Glutamatergic neuron (in vitro differentiated cells): ENCODE results near the gene MLC1. TPM values are rescaled to one million over a fixed set of nuclear protein-coding genes. Genes with fewer than 3 reads are reported as not detected.

Experiments
- DNase-seq: peaks from one replicate; pipeline ENCODE4 v3.0.0; 2022
- H3K27ac Mint-ChIP-seq: one replicate; pipeline ENCODE4 v1.8.0; 2020; ENCODE audit warnings: mild to moderate bottlenecking, mixed read lengths, inconsistent platforms; ENCODE audit not compliant: unreplicated experiment
- H3K27me3 Mint-ChIP-seq: one replicate; pipeline ENCODE4 v1.8.0; 2020; ENCODE audit warnings: mild to moderate bottlenecking, moderate library complexity, mixed read lengths, inconsistent platforms; ENCODE audit not compliant: unreplicated experiment
- H3K36me3 Mint-ChIP-seq: one replicate; pipeline ENCODE4 v1.8.0; 2020; ENCODE audit warnings: mild to moderate bottlenecking, mixed read lengths, inconsistent platforms; ENCODE audit not compliant: unreplicated experiment
- H3K4me1 Mint-ChIP-seq: one replicate; pipeline ENCODE4 v1.8.0; 2020; ENCODE audit warnings: mild to moderate bottlenecking, low read depth, mixed read lengths, inconsistent platforms; ENCODE audit not compliant: unreplicated experiment
- H3K4me3 Mint-ChIP-seq: one replicate; pipeline ENCODE4 v1.8.0; 2020; ENCODE audit warnings: mild to moderate bottlenecking, mixed read lengths, inconsistent platforms; ENCODE audit not compliant: unreplicated experiment
- H3K9me3 Mint-ChIP-seq: one replicate; pipeline ENCODE4 v1.8.0; 2020; ENCODE audit warnings: mild to moderate bottlenecking, moderate library complexity, mixed read lengths, inconsistent platforms; ENCODE audit not compliant: unreplicated experiment
- total RNA-seq: library from RNA; stranded (reverse); fragmentation: NEBNext Ultra II Directional; extraction: Animal tissue kit (Norgen Biotek cat#: 25700); gene quantifications from one replicate; pipeline ENCODE4 v1.2.1, GENCODE V29; 2021; ENCODE audit not compliant: unreplicated experiment
- TF ChIP-seq, protein P1 (sequence below): fragments of 200-600 bp; sonication (generic); IDR thresholded peaks from one replicate; pipeline ENCODE4 v1.5.0; 2021; ENCODE audit not compliant: partially characterized antibody, unreplicated experiment

Gene MLC1
- total RNA-seq, 1 donor from 2014 or later = not detected

DNA sequence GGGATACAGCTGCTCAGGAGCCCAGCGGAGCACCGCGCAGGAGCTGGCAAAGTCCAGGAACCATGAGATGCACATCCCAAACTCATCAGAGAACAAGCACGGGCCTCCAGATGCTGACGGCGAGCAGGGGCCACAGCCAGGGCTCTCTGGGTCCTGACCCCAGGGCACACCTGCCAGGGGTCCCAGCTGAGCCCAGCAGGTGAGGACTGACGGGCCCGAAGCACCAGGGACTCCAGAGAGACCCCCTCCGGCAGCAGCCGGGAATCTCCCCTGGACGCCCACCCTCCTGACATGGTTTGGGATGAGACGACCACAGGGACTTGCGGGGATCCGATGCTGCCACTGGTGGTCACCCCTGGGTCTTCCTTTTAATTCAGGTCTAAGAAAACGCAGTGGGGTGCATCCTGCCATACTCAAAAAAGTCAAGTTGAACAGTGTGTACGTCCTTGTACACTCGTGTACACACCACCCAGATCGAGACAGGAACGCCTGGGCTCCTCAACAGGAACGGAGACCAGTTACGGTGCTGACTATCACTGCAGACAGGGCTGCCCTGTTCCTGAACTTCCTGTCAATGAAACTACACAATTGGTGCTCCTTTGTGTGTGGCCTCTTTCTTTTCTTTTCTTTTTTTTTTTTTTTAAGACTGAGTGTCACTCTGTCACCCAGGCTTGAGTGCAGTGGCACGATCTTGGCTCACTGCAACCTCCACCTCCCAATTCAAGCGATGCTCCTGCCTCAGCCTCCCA lies 49.1 kb downstream of the MLC1 start:
- TF ChIP-seq, protein P1, sequence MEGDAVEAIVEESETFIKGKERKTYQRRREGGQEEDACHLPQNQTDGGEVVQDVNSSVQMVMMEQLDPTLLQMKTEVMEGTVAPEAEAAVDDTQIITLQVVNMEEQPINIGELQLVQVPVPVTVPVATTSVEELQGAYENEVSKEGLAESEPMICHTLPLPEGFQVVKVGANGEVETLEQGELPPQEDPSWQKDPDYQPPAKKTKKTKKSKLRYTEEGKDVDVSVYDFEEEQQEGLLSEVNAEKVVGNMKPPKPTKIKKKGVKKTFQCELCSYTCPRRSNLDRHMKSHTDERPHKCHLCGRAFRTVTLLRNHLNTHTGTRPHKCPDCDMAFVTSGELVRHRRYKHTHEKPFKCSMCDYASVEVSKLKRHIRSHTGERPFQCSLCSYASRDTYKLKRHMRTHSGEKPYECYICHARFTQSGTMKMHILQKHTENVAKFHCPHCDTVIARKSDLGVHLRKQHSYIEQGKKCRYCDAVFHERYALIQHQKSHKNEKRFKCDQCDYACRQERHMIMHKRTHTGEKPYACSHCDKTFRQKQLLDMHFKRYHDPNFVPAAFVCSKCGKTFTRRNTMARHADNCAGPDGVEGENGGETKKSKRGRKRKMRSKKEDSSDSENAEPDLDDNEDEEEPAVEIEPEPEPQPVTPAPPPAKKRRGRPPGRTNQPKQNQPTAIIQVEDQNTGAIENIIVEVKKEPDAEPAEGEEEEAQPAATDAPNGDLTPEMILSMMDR = no peak
- Mint-ChIP-seq H3K27me3 (peaks cover 7% of the 10 kb centered on the region), H3K4me3 (no peak overlapping the region), H3K4me1 (no peaks in the 10 kb centered on the region), H3K36me3 (no peaks in the 10 kb centered on the region), H3K9me3 (peaks cover 7% of the 10 kb centered on the region), H3K27ac (no peak overlapping the region)
- no peak for DNase-seq

DNA sequence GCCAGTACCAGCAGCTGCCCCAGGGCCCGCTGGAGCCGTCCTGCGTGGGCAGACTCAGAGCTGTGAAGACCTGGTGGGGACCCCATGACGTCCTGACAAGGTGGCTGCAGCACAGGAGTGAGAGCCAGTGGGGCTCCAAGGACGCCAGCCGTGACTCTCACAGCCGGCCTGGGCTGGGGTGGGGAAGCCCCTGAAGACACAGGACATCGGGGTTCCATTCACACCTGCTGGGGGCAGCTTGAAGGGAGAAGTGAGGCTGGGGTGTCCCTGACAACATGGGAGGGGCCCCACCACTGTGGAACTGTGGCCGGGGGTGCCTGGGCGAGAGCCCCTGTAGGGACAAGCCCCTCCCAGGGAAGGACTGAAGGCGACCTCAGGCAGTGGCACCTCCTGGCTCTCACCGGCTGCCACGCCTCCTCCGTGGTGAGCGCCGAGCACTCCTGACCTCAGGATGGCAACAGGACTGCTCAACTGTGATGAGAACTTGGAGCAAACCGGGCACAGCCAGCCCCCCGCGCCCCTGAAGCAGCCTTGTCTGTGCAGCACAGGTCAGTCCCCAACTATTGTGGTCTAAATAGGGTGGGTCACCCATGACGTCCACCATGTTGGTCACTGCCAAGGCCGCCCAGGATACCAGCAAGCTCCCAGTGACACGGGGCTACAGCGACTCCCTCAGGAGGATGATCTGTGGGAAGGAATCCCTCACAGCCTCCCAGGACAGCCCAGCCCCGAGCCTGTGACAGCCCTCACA lies 49.9 kb downstream of the MLC1 start:
- DNase-seq = no peak
- H3K9me3 Mint-ChIP-seq = peaks cover 5% of the 10 kb centered on the region
- no peaks in the 10 kb centered on the region for H3K4me1 Mint-ChIP-seq
- H3K27me3 Mint-ChIP-seq = peaks cover 8% of the 10 kb centered on the region
- H3K36me3 Mint-ChIP-seq = no peaks in the 10 kb centered on the region
- H3K27ac Mint-ChIP-seq = no peak overlapping the region
- TF ChIP-seq, protein P1 = no peak
- H3K4me3 Mint-ChIP-seq = no peak overlapping the region

DNA sequence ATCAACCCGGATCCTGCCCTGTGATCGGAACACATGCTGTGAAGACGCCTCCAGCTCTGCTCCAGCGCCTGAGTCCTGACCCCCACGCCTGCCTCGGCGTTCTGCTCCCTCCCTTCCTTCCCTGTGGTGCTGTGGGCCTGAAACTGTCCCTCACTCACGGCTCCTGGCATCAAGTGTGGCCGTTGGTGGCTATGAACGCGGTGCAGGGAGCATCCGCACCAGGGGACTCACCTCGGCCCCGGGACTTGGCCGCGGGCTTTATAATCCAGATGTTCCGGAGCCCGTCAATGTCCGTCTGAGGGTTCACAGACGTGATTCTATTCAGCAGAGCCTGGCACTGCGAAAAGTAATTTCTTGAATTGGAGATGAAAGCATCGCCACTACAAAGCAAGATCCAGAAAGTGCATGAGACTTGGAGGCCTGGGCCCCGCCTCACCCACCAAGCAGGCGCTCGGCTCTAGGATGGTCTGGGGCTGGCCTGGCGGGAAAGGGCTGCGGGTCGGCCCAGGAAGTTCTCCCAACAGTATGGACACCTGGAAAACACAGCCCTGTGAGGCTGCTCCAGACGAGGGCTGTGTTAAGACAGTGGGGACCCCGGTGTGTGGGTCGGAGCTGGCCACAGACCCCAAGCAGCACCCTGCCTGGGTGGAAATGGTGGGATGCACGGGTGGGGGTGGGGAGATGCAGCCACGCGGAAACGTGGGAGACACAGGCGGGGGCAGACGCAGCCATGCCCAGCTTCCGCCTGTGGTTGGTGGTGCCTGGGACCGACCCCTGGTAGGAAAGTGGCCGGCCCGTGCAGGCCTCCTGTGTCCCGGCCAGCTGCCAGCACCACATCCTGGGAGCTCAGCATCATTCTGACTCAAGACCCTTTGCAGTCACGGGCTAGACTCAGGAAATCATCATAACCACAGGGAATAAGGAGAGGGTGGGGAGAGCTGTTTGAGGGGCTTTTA lies 50.8 kb downstream of the MLC1 start:
- H3K27ac Mint-ChIP-seq = no peak overlapping the region
- H3K4me1 Mint-ChIP-seq = no peaks in the 10 kb centered on the region
- no peak overlapping the region for H3K4me3 Mint-ChIP-seq
- no peak for DNase-seq
- peaks cover 4% of the 10 kb centered on the region for H3K27me3 Mint-ChIP-seq
- peaks cover 5% of the 10 kb centered on the region for H3K9me3 Mint-ChIP-seq
- no peaks in the 10 kb centered on the region for H3K36me3 Mint-ChIP-seq
- TF ChIP-seq, protein P1 = no peak

DNA sequence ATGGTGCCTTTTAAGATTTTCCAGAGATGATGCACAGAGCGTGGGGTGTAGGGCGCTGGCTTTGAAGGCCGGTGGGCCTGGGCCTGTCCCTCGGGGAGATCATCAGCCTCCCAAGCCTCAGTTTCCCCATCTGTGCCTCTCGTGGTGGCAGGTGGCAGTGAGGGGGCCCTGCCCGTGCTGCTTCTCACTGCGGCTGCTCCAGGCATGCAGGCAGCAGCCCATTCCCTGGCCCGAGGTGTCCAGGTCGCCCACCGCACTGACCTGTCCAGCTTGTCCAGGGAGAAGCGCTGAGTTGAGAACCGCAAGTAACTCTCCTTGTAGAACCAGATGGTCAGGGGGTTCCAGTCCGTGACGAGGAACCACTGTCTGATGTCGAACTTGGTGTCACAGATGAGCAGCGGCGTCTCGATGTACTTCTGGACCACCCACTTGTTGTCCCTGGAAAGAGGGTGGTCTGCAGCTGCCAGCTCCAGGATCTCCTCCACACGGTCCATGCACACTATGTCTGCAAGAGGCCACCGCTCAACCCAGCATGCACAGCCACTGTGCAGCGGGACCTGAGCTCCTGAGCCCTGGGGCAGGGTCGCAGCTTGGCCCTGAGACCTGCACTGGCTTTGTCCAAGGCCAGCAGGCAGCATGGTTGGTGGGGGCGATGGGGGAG lies 52.2 kb downstream of the MLC1 start:
- no peaks in the 10 kb centered on the region for H3K4me1 Mint-ChIP-seq
- H3K27ac Mint-ChIP-seq = no peak overlapping the region
- peaks cover 4% of the 10 kb centered on the region for H3K27me3 Mint-ChIP-seq
- no peaks in the 10 kb centered on the region for H3K36me3 Mint-ChIP-seq
- TF ChIP-seq, protein P1 = no peak
- no peak overlapping the region for H3K4me3 Mint-ChIP-seq
- no peak for DNase-seq
- H3K9me3 Mint-ChIP-seq = peaks cover 5% of the 10 kb centered on the region
